IPS DF 6.9 (cell line): ENCODE measurements around the gene ADH7.

Experiments used
- DNase-seq: peaks from one replicate; pipeline ENCODE4 v3.0.0-alpha.2; 2013; ENCODE audit warnings: low read depth, low spot score
- H3K27ac ChIP-seq: one replicate; pipeline ENCODE4 v1.5.1; 2013; ENCODE audit warnings: low read length, control low read depth
- H3K27me3 ChIP-seq: 2 replicates; pipeline ENCODE4 v1.6.1; 2013; ENCODE audit warnings: mild to moderate bottlenecking, low read length; ENCODE audit not compliant: control insufficient read depth, insufficient read depth
- H3K36me3 ChIP-seq: 2 replicates; pipeline ENCODE4 v1.6.1; 2013; ENCODE audit warnings: low read length; ENCODE audit not compliant: control insufficient read depth, insufficient read depth
- H3K4me1 ChIP-seq: 2 replicates; pipeline ENCODE4 v1.6.1; 2013; ENCODE audit warnings: low read length; ENCODE audit not compliant: control insufficient read depth, insufficient read depth
- H3K4me3 ChIP-seq: 2 replicates; pipeline ENCODE4 v1.5.1; 2013; ENCODE audit warnings: mild to moderate bottlenecking, low read length
- H3K9me3 ChIP-seq: 2 replicates; pipeline ENCODE4 v1.6.1; 2013; ENCODE audit warnings: low read length, inconsistent platforms; ENCODE audit not compliant: control insufficient read depth, insufficient read depth
- WGBS: extraction: QIAGEN DNeasy Blood & Tissue Kit; methylation state at CpG from one replicate; pipeline ENCODE4 v1.1.7; 2013; ENCODE audit warnings: mixed read lengths, missing lambda C conversion rate; ENCODE audit not compliant: insufficient read length, insufficient coverage; 5-methylcytosine and 5-hydroxymethylcytosine counted together

Gene ADH7

GRCh38 chr4:99435154-99435553, at the start of gene ADH7:
TSS of gene ADH7 (minus strand) at chr4:99435342. CDS start at chr4:99435233, 109 bp downstream.
- no CpG with 5 or more reads among the region's 1 CpG for WGBS
- no peak within 1 kb of the TSS for H3K4me3 ChIP-seq
- no peaks in the 10 kb centered on the region for H3K4me1 ChIP-seq
- H3K27ac ChIP-seq: no peak within 1 kb of the TSS
- no peaks in the 10 kb centered on the region for H3K36me3 ChIP-seq
- H3K27me3 ChIP-seq: no peaks in the 10 kb centered on the region
- DNase-seq: no peak
- no peaks in the 10 kb centered on the region for H3K9me3 ChIP-seq

GRCh38 chr4:99483636-99484035, 48.5 kb upstream of the ADH7 start:
- Histone ChIP-seq H3K4me1 (no peaks in the 10 kb centered on the region), H3K9me3 (no peaks in the 10 kb centered on the region; the same call in 1 of the 2 replicates), H3K4me3 (no peak overlapping the region), H3K36me3 (no peaks in the 10 kb centered on the region), H3K27me3 (no peaks in the 10 kb centered on the region), H3K27ac (no peak overlapping the region)
- no CpG with 5 or more reads among the region's 1 CpG for WGBS
- no peak for DNase-seq

- no peak overlapping the region for H3K27ac ChIP-seq
- no peaks in the 10 kb centered on the region for H3K9me3 ChIP-seq
- H3K36me3 ChIP-seq: no peaks in the 10 kb centered on the region
- WGBS: no CpG with 5 or more reads among the region's 1 CpG
- H3K4me3 ChIP-seq: no peak overlapping the region
- no peaks in the 10 kb centered on the region for H3K27me3 ChIP-seq
- DNase-seq: no peak
- no peaks in the 10 kb centered on the region for H3K4me1 ChIP-seq
These were observed 38.0 kb upstream of the ADH7 start for GRCh38 chr4:99473131-99473530.

GRCh38 chr4:99471896-99472295, 36.8 kb upstream of the ADH7 start:
- Histone ChIP-seq H3K27ac (no peak overlapping the region), H3K27me3 (no peaks in the 10 kb centered on the region), H3K9me3 (no peaks in the 10 kb centered on the region), H3K36me3 (no peaks in the 10 kb centered on the region), H3K4me3 (no peak overlapping the region), H3K4me1 (no peaks in the 10 kb centered on the region)
- WGBS: no CpG with 5 or more reads among the region's 1 CpG
- DNase-seq: no peak

- DNase-seq: no peak
These were observed 36.2 kb upstream of the ADH7 start for GRCh38 chr4:99471349-99471748.

GRCh38 chr4:99468889-99469288, 33.7 kb upstream of the ADH7 start:
- WGBS: no CpG with 5 or more reads among the region's 1 CpG

More at GRCh38 chr4:99471349-99471748, 36.2 kb upstream of the ADH7 start:
- no peaks in the 10 kb centered on the region for H3K27me3 ChIP-seq
- H3K4me3 ChIP-seq: no peak overlapping the region
- H3K4me1 ChIP-seq: no peaks in the 10 kb centered on the region
- no peaks in the 10 kb centered on the region for H3K36me3 ChIP-seq
- no peaks in the 10 kb centered on the region for H3K9me3 ChIP-seq
- H3K27ac ChIP-seq: no peak overlapping the region

GRCh38 chr4:99467887-99468286, 32.7 kb upstream of the ADH7 start:
- WGBS: no CpG with 5 or more reads among the region's 2 CpGs
- Histone ChIP-seq H3K4me3 (no peak overlapping the region), H3K9me3 (no peaks in the 10 kb centered on the region), H3K4me1 (no peaks in the 10 kb centered on the region), H3K27ac (no peak overlapping the region), H3K27me3 (no peaks in the 10 kb centered on the region), H3K36me3 (no peaks in the 10 kb centered on the region)
- DNase-seq: no peak

More at GRCh38 chr4:99468889-99469288, 33.7 kb upstream of the ADH7 start:
- no peak overlapping the region for H3K27ac ChIP-seq
- H3K27me3 ChIP-seq: no peaks in the 10 kb centered on the region
- no peaks in the 10 kb centered on the region for H3K4me1 ChIP-seq
- DNase-seq: no peak
- H3K4me3 ChIP-seq: no peak overlapping the region
- no peaks in the 10 kb centered on the region for H3K9me3 ChIP-seq
- no peaks in the 10 kb centered on the region for H3K36me3 ChIP-seq

- no peaks in the 10 kb centered on the region for H3K27me3 ChIP-seq
- no peaks in the 10 kb centered on the region for H3K36me3 ChIP-seq
- no CpG with 5 or more reads among the region's 2 CpGs for WGBS
- no peak overlapping the region for H3K4me3 ChIP-seq
- no peak for DNase-seq
- H3K9me3 ChIP-seq: no peaks in the 10 kb centered on the region
- H3K27ac ChIP-seq: no peak overlapping the region
- no peaks in the 10 kb centered on the region for H3K4me1 ChIP-seq
These were observed 28.4 kb upstream of the ADH7 start for GRCh38 chr4:99463566-99463965.

GRCh38 chr4:99462875-99463464, 27.8 kb upstream of the ADH7 start:
- DNase-seq: peak; percentile 48
- Histone ChIP-seq H3K4me3 (no peak overlapping the region), H3K9me3 (no peaks in the 10 kb centered on the region), H3K27me3 (no peaks in the 10 kb centered on the region), H3K36me3 (no peaks in the 10 kb centered on the region), H3K4me1 (no peaks in the 10 kb centered on the region), H3K27ac (no peak overlapping the region)
- WGBS: no CpG with 5 or more reads among the region's 4 CpGs

GRCh38 chr4:99461623-99462401, 26.7 kb upstream of the ADH7 start:
- H3K4me1 ChIP-seq: no peaks in the 10 kb centered on the region
- WGBS: no CpG with 5 or more reads among the region's 4 CpGs
- H3K36me3 ChIP-seq: no peaks in the 10 kb centered on the region
- no peaks in the 10 kb centered on the region for H3K27me3 ChIP-seq
- H3K27ac ChIP-seq: no peak overlapping the region
- no peaks in the 10 kb centered on the region for H3K9me3 ChIP-seq
- no peak overlapping the region for H3K4me3 ChIP-seq
- no peak for DNase-seq
